ENCODE results near the gene INPP5A.
"Not testable (repeated sequence)": the region's sequence is repeated elsewhere in the genome, so short reads cannot be mapped to it uniquely, and the experiment has no call there.

The INPP5A gene

GRCh38 chr10:132732518-132732917 lies 194.9 kb downstream of the INPP5A start:
- DNase-seq: no peak

GRCh38 chr10:132733926-132734325 lies 196.3 kb downstream of the INPP5A start:
- DNase-seq: no peak

- no peak for DNase-seq
Measured at GRCh38 chr10:132735341-132735775, 197.8 kb downstream of the INPP5A start.

GRCh38 chr10:132735923-132736391 lies 198.4 kb downstream of the INPP5A start:
- DNase-seq: no peak

- no peak for DNase-seq
Measured at GRCh38 chr10:132737390-132738048, 199.9 kb downstream of the INPP5A start.

GRCh38 chr10:132738454-132739224 lies 201.1 kb downstream of the INPP5A start:
- no peak for DNase-seq

- DNase-seq: no peak
Measured at GRCh38 chr10:132739225-132739613, 201.6 kb downstream of the INPP5A start.

- no peak for DNase-seq
Measured at GRCh38 chr10:132740588-132740987, 203.0 kb downstream of the INPP5A start.

GRCh38 chr10:132742167-132742836 lies 204.7 kb downstream of the INPP5A start:
- no peak for DNase-seq

GRCh38 chr10:132742837-132743194 lies 205.2 kb downstream of the INPP5A start:
- no peak for DNase-seq

- DNase-seq: not testable (repeated sequence)
Measured at GRCh38 chr10:132743196-132743924, 205.8 kb downstream of the INPP5A start.

- DNase-seq: no peak
Measured at GRCh38 chr10:132743925-132744490, 206.4 kb downstream of the INPP5A start.

- DNase-seq: no peak
Measured at GRCh38 chr10:132744839-132745238, 207.3 kb downstream of the INPP5A start.

GRCh38 chr10:132745511-132745910 lies 207.9 kb downstream of the INPP5A start:
- no peak for DNase-seq

GRCh38 chr10:132745971-132746370 lies 208.4 kb downstream of the INPP5A start:
- no peak for DNase-seq

GRCh38 chr10:132746386-132746785 lies 208.8 kb downstream of the INPP5A start:
- no peak for DNase-seq

GRCh38 chr10:132746801-132747625 lies 209.4 kb downstream of the INPP5A start:
- DNase-seq: no peak

- no peak for DNase-seq
Measured at GRCh38 chr10:132748135-132748534, 210.5 kb downstream of the INPP5A start.

- no peak for DNase-seq
Measured at GRCh38 chr10:132748545-132749370, 211.2 kb downstream of the INPP5A start.

GRCh38 chr10:132749371-132749795 lies 211.8 kb downstream of the INPP5A start:
- no peak for DNase-seq

GRCh38 chr10:132750936-132751335 lies 213.3 kb downstream of the INPP5A start:
- no peak for DNase-seq
